Measurements from ENCODE around the gene CCHCR1.

- TF ChIP-seq CTCF (optimal IDR thresholded peaks at IDR 0.05 in 1 of 3, IDR thresholded peaks at IDR 0.05 in 1 of 3, conservative IDR thresholded peaks at IDR 0.05 in 1 of 3; ENCODE audit: extremely low read depth in 1 of 3, insufficient read depth in 2 of 3, low read length in 3 of 3) = no peak
- no peak for TF ChIP-seq EZH2 (IDR thresholded peaks at IDR 0.05; ENCODE audit: low read length)
These were observed 5.0 kb upstream of the CCHCR1 start for GRCh38 chr6:31162463-31163165.

Measured in keratinocyte (primary cell).